ENCODE measurements around the gene QRICH1.

- TF ChIP-seq ELF4 (IDR thresholded peaks at IDR 0.05) (no peak), CTBP1 (IDR thresholded peaks at IDR 0.05; ENCODE audit: borderline replicate concordance) (no peak), TARDBP (IDR thresholded peaks at IDR 0.05) (no peak), L3MBTL2 (conservative IDR thresholded peaks at IDR 0.05) (no peak), FOXK2 (IDR thresholded peaks at IDR 0.05) (no peak), FOXA1 (IDR thresholded peaks at IDR 0.05) (no peak), FOXM1 (IDR thresholded peaks at IDR 0.05; ENCODE audit: borderline replicate concordance) (no peak), PKNOX1 (IDR thresholded peaks at IDR 0.05) (no peak), SUZ12 (IDR thresholded peaks at IDR 0.05) (no peak), LEF1 (IDR thresholded peaks at IDR 0.05; ENCODE audit: borderline replicate concordance) (no peak), SP1 (IDR thresholded peaks at IDR 0.05) (no peak), BHLHE40 (IDR thresholded peaks at IDR 0.05; ENCODE audit: borderline replicate concordance) (no peak), ZNF384 (IDR thresholded peaks at IDR 0.05) (no peak), ARNT (IDR thresholded peaks at IDR 0.05) (no peak)
Observed at GRCh38 chr3:48989126-48989795, 104.6 kb downstream of the QRICH1 start.
